Glomerular endothelial cell (primary cell): Measurements from ENCODE around the gene CLC. TPM values are rescaled to one million over a fixed set of nuclear protein-coding genes. Genes with fewer than 3 reads are reported as not detected.
"Not testable (repeated sequence)": the region's sequence is repeated elsewhere in the genome, so short reads cannot be mapped to it uniquely, and the experiment has no call there.

ENCODE experiments used
- DNase-seq: peaks from one replicate; pipeline ENCODE4 v3.0.0-alpha.2; 2011; ENCODE audit warnings: low read depth, low spot score; ENCODE audit errors: extremely low read depth
- total RNA-seq: library from RNA; depleted of rRNA; stranded (reverse); fragments of >200 nt; gene quantifications from 2 replicates; pipeline ENCODE4 v1.2.3, GENCODE V29; 2015

The CLC gene
- total RNA-seq: not detected in 2 replicates

GRCh38 chr19:39737891-39738290 is at the start of gene CLC:
Gene CLC, minus strand, starts transcription at chr19:39738029. Its CDS starts 77 bp downstream, at chr19:39737952.
- no peak for DNase-seq

GRCh38 chr19:39780894-39781293 is 43.1 kb upstream of the CLC start:
- no peak for DNase-seq

GRCh38 chr19:39778763-39779162 is 40.9 kb upstream of the CLC start, which contains the start of gene LEUTX:
Gene LEUTX, plus strand, starts transcription at chr19:39778854. Its CDS starts 67 bp downstream, at chr19:39778921.
- DNase-seq: no peak

- DNase-seq: no peak
Observed at GRCh38 chr19:39768786-39769185, 31.0 kb upstream of the CLC start.

GRCh38 chr19:39768334-39768733 is 30.5 kb upstream of the CLC start:
- no peak for DNase-seq

GRCh38 chr19:39765091-39766076 is 27.6 kb upstream of the CLC start:
- DNase-seq: peak; percentile 25

- DNase-seq: not testable (repeated sequence)
Observed at GRCh38 chr19:39761851-39762250, 24.0 kb upstream of the CLC start.

GRCh38 chr19:39759457-39760184 is 21.8 kb upstream of the CLC start:
- DNase-seq: no peak

- no peak for DNase-seq
Observed at GRCh38 chr19:39754971-39755370, 17.1 kb upstream of the CLC start.

GRCh38 chr19:39754544-39754943 is 16.7 kb upstream of the CLC start:
- DNase-seq: no peak

- no peak for DNase-seq
Observed at GRCh38 chr19:39752795-39753194, 15.0 kb upstream of the CLC start.

- no peak for DNase-seq
Observed at GRCh38 chr19:39752390-39752789, 14.6 kb upstream of the CLC start.

GRCh38 chr19:39749981-39750380 is 12.2 kb upstream of the CLC start:
- no peak for DNase-seq

- DNase-seq: no peak
Observed at GRCh38 chr19:39746836-39747529, 9.2 kb upstream of the CLC start.

- DNase-seq: no peak
Observed at GRCh38 chr19:39745643-39746042, 7.8 kb upstream of the CLC start.

- no peak for DNase-seq
Observed at GRCh38 chr19:39740395-39740794, 2.6 kb upstream of the CLC start.

- DNase-seq: no peak
Observed at GRCh38 chr19:39738814-39739213, 985 bp upstream of the CLC start.

GRCh38 chr19:39737351-39737750 is 478 bp downstream of the CLC start:
- DNase-seq: no peak

- DNase-seq: no peak
Observed at GRCh38 chr19:39736088-39736487, 1.7 kb downstream of the CLC start.

- DNase-seq: no peak
Observed at GRCh38 chr19:39735688-39736087, 2.1 kb downstream of the CLC start.

GRCh38 chr19:39733841-39734240 is 4.0 kb downstream of the CLC start:
- DNase-seq: no peak
